ENCODE results near the gene ARID5B. TPM values are rescaled to one million over a fixed set of nuclear protein-coding genes. Genes with fewer than 3 reads are reported as not detected.

ARID5B gene
- total and polyA plus RNA-seq, 2 of the 4 experiments (the other 2 are of a cell fraction), result 41.0 to 125 TPM

DNA sequence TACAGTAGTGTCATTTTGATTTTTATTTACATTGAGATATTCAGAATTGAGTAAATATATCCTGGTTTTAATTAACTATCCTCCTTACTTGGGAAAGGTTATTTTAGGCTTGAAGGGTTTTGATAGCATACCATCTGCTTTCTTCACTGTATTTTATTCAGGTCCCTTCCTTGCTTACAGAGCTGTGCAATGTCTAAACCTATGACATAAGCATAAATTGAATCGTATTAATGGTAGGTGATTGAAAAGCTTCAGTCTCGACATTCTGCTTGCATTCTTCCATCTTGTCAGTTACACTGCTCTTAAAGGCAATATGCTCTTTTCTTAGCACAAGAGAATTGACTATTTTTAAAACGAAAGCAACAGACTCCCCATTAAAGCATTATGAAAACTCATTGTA lies 102.5 kb downstream of the ARID5B start:
- Histone ChIP-seq H3K4ac (ENCODE audit: low read depth, low read length) (no peak overlapping the region), H3K36me3 (ENCODE audit: control insufficient read depth, insufficient read depth, low read length) (peaks cover 22% of the 10 kb centered on the region), H3K27ac (ENCODE audit: insufficient read depth, low read length) (no peak overlapping the region), H2AFZ (replicated peaks; ENCODE audit: low read length, poor library complexity) (no peak overlapping the region), H3K23ac (ENCODE audit: low read depth, low read length) (no peak overlapping the region), H3K79me1 (ENCODE audit: low read depth in 1 of 2, low read length in 2 of 2) (peaks cover 54 to 81% of the 10 kb centered on the region in 2 experiments), H3K18ac (ENCODE audit: low read depth, low read length) (no peak overlapping the region), H2AK5ac (ENCODE audit: low read depth, low read length) (no peak overlapping the region), H3K14ac (replicated peaks; ENCODE audit: low read depth, low read length) (no peak overlapping the region), H2BK120ac (ENCODE audit: low read depth, low read length) (no peak overlapping the region), H4K91ac (ENCODE audit: insufficient read depth, low read depth, low read length) (no peak overlapping the region), H3K4me3 (ENCODE audit: insufficient read depth, low read depth, low read length) (no peak overlapping the region), H3K4me2 (ENCODE audit: low read depth, low read length) (no peak overlapping the region), H4K20me1 (ENCODE audit: insufficient read depth, low read length) (peaks cover 32% of the 10 kb centered on the region; the same call in 1 of the 2 replicates), H2BK20ac (ENCODE audit: low read depth, low read length) (no peak overlapping the region), H2BK15ac (ENCODE audit: low read depth, low read length) (no peak overlapping the region), H3K9me3 (ENCODE audit: control insufficient read depth, insufficient read depth, low read length) (no peaks in the 10 kb centered on the region), H3K27me3 (ENCODE audit: control insufficient read depth, insufficient read depth, low read length) (no peaks in the 10 kb centered on the region), H4K5ac (ENCODE audit: low read depth, low read length) (no peak overlapping the region), H3K9ac (ENCODE audit: low read depth, low read length) (no peak overlapping the region), H2AK9ac (replicated peaks; ENCODE audit: low read depth, low read length, poor library complexity) (no peak overlapping the region), H3K56ac (ENCODE audit: extremely low read depth, insufficient read depth, low read length) (no peak overlapping the region), H2BK5ac (ENCODE audit: low read depth, low read length, poor library complexity, severe bottlenecking) (no peak overlapping the region), H4K8ac (ENCODE audit: low read depth in 2 of 2, low read length in 2 of 2) (no peak overlapping the region; a peak in 1 of 4 replicates), H3K4me1 (ENCODE audit: control insufficient read depth, insufficient read depth, low read length) (peaks cover 8% of the 10 kb centered on the region), H3K9me1 (ENCODE audit: insufficient read depth, low read length) (peaks cover 15% of the 10 kb centered on the region)
- dilution Hi-C loops (cut with HindIII; ENCODE audit: low sequenced_read_pairs, unreplicated experiment), result no loop called here
- DNase-seq (no peak), ATAC-seq (ENCODE audit: low read depth) (no peak)
- no TSS peak for BruUV-seq (replicated peaks)
- ChIA-PET CTCF (interaction anchor here (0.6 kb wide), 1 partner anchor 389 kb away, joined by 3 read pairs; no protein-coding TSS in a partner anchor), POLR2A (ENCODE audit: unreplicated experiment) (interaction anchor here (0.6 kb wide), 1 partner anchor 37 kb away, joined by 3 read pairs; no protein-coding TSS in a partner anchor)
- in situ Hi-C loops (cut with MboI; ENCODE audit: low sequenced_read_pairs), result no loop called here
- WGBS, 2 experiments (ENCODE audit: extremely low coverage in 2 of 2, insufficient read length in 1 of 2), result no CpG with 5 or more reads among the region's 3 CpGs
- intact Hi-C loops (cut with micrococcal nuclease), result no loop called here
- no peak for TF ChIP-seq FOS (IDR thresholded peaks at IDR 0.05; ENCODE audit: low read depth, low read length)
